ENCODE measurements around the gene TMEM134. TPM values are rescaled to one million over a fixed set of nuclear protein-coding genes. Genes with fewer than 3 reads are reported as not detected.

TMEM134 gene
- polyA plus RNA-seq, 6 donors from 2014 or later: 183 to 250 (median 221) TPM

GRCh38 chr11:67504950-67505581 is 36.0 kb upstream of the TMEM134 start, which contains the start of gene PITPNM1:
PITPNM1 (minus strand) TSS chr11:67505363; CDS start chr11:67504180, 1,183 bp downstream.
- peaks cover 39 to 57% (median 52%) of the 10 kb centered on the region in 3 donors for H3K4me1 Mint-ChIP-seq
- H3K27me3 Mint-ChIP-seq: no peaks in the 10 kb centered on the region
- peaks cover 8 to 9% of the 10 kb centered on the region in 2 donors for H3K36me3 Mint-ChIP-seq
- H3K4me3 Mint-ChIP-seq: peak within 1 kb of the TSS; percentile 87 to 96 (median 94)
- DNase-seq: peak; percentile 78
- ATAC-seq (ENCODE audit: low read depth in 2 of 2): peak; percentile 13 to 15
- H3K27ac Mint-ChIP-seq: peak within 1 kb of the TSS; percentile 97 to 99 (median 98)
- H3K9me3 Mint-ChIP-seq: no peaks in the 10 kb centered on the region

- Mint-ChIP-seq H3K4me3 (peak overlapping the region; percentile 88 to 96 (median 94)), H3K27me3 (no peaks in the 10 kb centered on the region)
- DNase-seq: peak; percentile 13
These were observed 35.2 kb upstream of the TMEM134 start for GRCh38 chr11:67504005-67504949.

GRCh38 chr11:67503119-67504004 is 34.3 kb upstream of the TMEM134 start:
- Mint-ChIP-seq H3K4me3 (peak overlapping the region; percentile 63 to 94 (median 87)), H3K9me3 (no peaks in the 10 kb centered on the region), H3K4me1 (peaks cover 30 to 52% (median 41%) of the 10 kb centered on the region in 3 donors), H3K27ac (peak overlapping the region in 3 of 6 donors; percentile 44 to 93 (median 77)), H3K36me3 (peaks cover 8 to 9% of the 10 kb centered on the region in 2 donors), H3K27me3 (no peaks in the 10 kb centered on the region)
- ATAC-seq (ENCODE audit: low read depth in 2 of 2): no peak
- DNase-seq: no peak

More at GRCh38 chr11:67504005-67504949, 35.2 kb upstream of the TMEM134 start:
- Mint-ChIP-seq H3K4me1 (peaks cover 39 to 60% (median 49%) of the 10 kb centered on the region in 3 donors), H3K36me3 (peaks cover 8 to 9% of the 10 kb centered on the region in 2 donors), H3K9me3 (no peaks in the 10 kb centered on the region), H3K27ac (peak overlapping the region; percentile 39 to 99 (median 85))
- no peak for ATAC-seq (ENCODE audit: low read depth in 2 of 2)

GRCh38 chr11:67502328-67502979 is 33.4 kb upstream of the TMEM134 start:
- H3K4me1 Mint-ChIP-seq: peaks cover 30 to 48% (median 39%) of the 10 kb centered on the region in 3 donors
- DNase-seq: no peak
- H3K27ac Mint-ChIP-seq: peak overlapping the region in 2 of 6 donors; percentile 44 to 93
- ATAC-seq (ENCODE audit: low read depth in 2 of 2): no peak
- H3K27me3 Mint-ChIP-seq: no peaks in the 10 kb centered on the region
- peak overlapping the region; percentile 63 to 94 (median 87) for H3K4me3 Mint-ChIP-seq
- H3K9me3 Mint-ChIP-seq: no peaks in the 10 kb centered on the region
- H3K36me3 Mint-ChIP-seq: peaks cover 8 to 9% of the 10 kb centered on the region in 2 donors

GRCh38 chr11:67501854-67502253 is 32.8 kb upstream of the TMEM134 start:
- H3K4me3 Mint-ChIP-seq: no peak overlapping the region
- H3K36me3 Mint-ChIP-seq: peaks cover 8 to 9% of the 10 kb centered on the region in 2 donors

GRCh38 chr11:67500831-67501715 is 32.0 kb upstream of the TMEM134 start:
- DNase-seq (no peak), ATAC-seq (ENCODE audit: low read depth in 2 of 2) (no peak)
- Mint-ChIP-seq H3K36me3 (peaks cover 8 to 9% of the 10 kb centered on the region in 2 donors), H3K27ac (peak overlapping the region in 4 of 6 donors; percentile 11 to 84 (median 32)), H3K4me1 (peaks cover 22 to 36% (median 25%) of the 10 kb centered on the region in 3 donors), H3K4me3 (peak overlapping the region in 2 of 8 donors; percentile 18 to 35), H3K27me3 (no peaks in the 10 kb centered on the region), H3K9me3 (no peaks in the 10 kb centered on the region)

More at GRCh38 chr11:67501854-67502253, 32.8 kb upstream of the TMEM134 start:
- DNase-seq (no peak), ATAC-seq (ENCODE audit: low read depth in 2 of 2) (no peak)
- Mint-ChIP-seq H3K27ac (peak overlapping the region in 2 of 6 donors; percentile 54 to 56), H3K27me3 (no peaks in the 10 kb centered on the region), H3K9me3 (no peaks in the 10 kb centered on the region), H3K4me1 (peaks cover 26 to 42% (median 33%) of the 10 kb centered on the region in 3 donors)

GRCh38 chr11:67500484-67500821 is 31.4 kb upstream of the TMEM134 start:
- DNase-seq (no peak), ATAC-seq (ENCODE audit: low read depth in 2 of 2) (no peak)
- H3K27ac Mint-ChIP-seq: peak overlapping the region in 1 of 6 donors; percentile 41
- H3K36me3 Mint-ChIP-seq: peaks cover 8 to 9% of the 10 kb centered on the region in 2 donors
- peaks cover 19 to 30% (median 20%) of the 10 kb centered on the region in 3 donors for H3K4me1 Mint-ChIP-seq
- peak overlapping the region in 2 of 8 donors; percentile 18 to 35 for H3K4me3 Mint-ChIP-seq
- no peaks in the 10 kb centered on the region for H3K27me3 Mint-ChIP-seq
- no peaks in the 10 kb centered on the region for H3K9me3 Mint-ChIP-seq

- Mint-ChIP-seq H3K36me3 (peaks cover 8 to 9% of the 10 kb centered on the region in 2 donors), H3K27ac (no peak overlapping the region), H3K4me1 (peaks cover 17 to 28% (median 18%) of the 10 kb centered on the region in 3 donors), H3K27me3 (no peaks in the 10 kb centered on the region), H3K4me3 (no peak overlapping the region), H3K9me3 (no peaks in the 10 kb centered on the region)
- DNase-seq (no peak), ATAC-seq (ENCODE audit: low read depth in 2 of 2) (no peak)
These were observed 30.9 kb upstream of the TMEM134 start for GRCh38 chr11:67499808-67500483.

GRCh38 chr11:67498544-67498972 is 29.5 kb upstream of the TMEM134 start:
- Mint-ChIP-seq H3K27ac (peak overlapping the region in 1 of 6 donors; percentile 69), H3K27me3 (no peaks in the 10 kb centered on the region), H3K4me3 (no peak overlapping the region), H3K36me3 (peaks cover 8 to 9% of the 10 kb centered on the region in 2 donors), H3K4me1 (peaks cover 10 to 25% (median 11%) of the 10 kb centered on the region in 3 donors), H3K9me3 (no peaks in the 10 kb centered on the region)
- no peak for ATAC-seq (ENCODE audit: low read depth in 2 of 2)
- no peak for DNase-seq

- ATAC-seq (ENCODE audit: low read depth in 2 of 2) (no peak), DNase-seq (no peak)
- no peak overlapping the region for H3K4me3 Mint-ChIP-seq
- no peak overlapping the region for H3K27ac Mint-ChIP-seq
- H3K27me3 Mint-ChIP-seq: no peaks in the 10 kb centered on the region
- peaks cover 8 to 9% of the 10 kb centered on the region in 2 donors for H3K36me3 Mint-ChIP-seq
- no peaks in the 10 kb centered on the region for H3K9me3 Mint-ChIP-seq
- peaks cover 4 to 18% (median 5%) of the 10 kb centered on the region in 3 donors for H3K4me1 Mint-ChIP-seq
These were observed 28.7 kb upstream of the TMEM134 start for GRCh38 chr11:67497656-67498291.

- no peak for DNase-seq
- H3K36me3 Mint-ChIP-seq: peaks cover 7% of the 10 kb centered on the region in 2 donors
- no peaks in the 10 kb centered on the region for H3K9me3 Mint-ChIP-seq
These were observed 27.1 kb upstream of the TMEM134 start for GRCh38 chr11:67496113-67496512.

More at GRCh38 chr11:67496113-67496512, 27.1 kb upstream of the TMEM134 start:
- H3K4me1 Mint-ChIP-seq: peaks cover 3 to 12% (median 4%) of the 10 kb centered on the region in 3 donors
- H3K27ac Mint-ChIP-seq: peak overlapping the region in 3 of 6 donors; percentile 19 to 57 (median 52)
- H3K4me3 Mint-ChIP-seq: no peak overlapping the region
- H3K27me3 Mint-ChIP-seq: no peaks in the 10 kb centered on the region
- ATAC-seq (ENCODE audit: low read depth in 2 of 2): no peak
